Erythroblast (primary cell): ENCODE results near the gene RNF220.

Experiments used
- GATA1 ChIP-seq: IDR thresholded peaks from 2 replicates; pipeline ENCODE4 v1.6.1; 2011; ENCODE audit warnings: low read depth, mild to moderate bottlenecking, control low read depth, low read length, moderate library complexity
- POLR2A ChIP-seq: IDR thresholded peaks from 2 replicates; pipeline ENCODE4 v1.6.1; 2011; ENCODE audit warnings: mild to moderate bottlenecking, low read length

- TF ChIP-seq POLR2A: no peak
- TF ChIP-seq GATA1: no peak
These were observed 42.2 kb downstream of the RNF220 start for GRCh38 chr1:44447051-44447810.
